Endodermal cell (in vitro differentiated cells): Measurements from ENCODE around the gene NCOR1. TPM values are rescaled to one million over a fixed set of nuclear protein-coding genes. Genes with fewer than 3 reads are reported as not detected.

ENCODE experiments used
- DNase-seq: peaks from one replicate; pipeline ENCODE4 v3.0.0-alpha.2; 2017
- H3K27ac ChIP-seq: 2 replicates; pipeline ENCODE4 v1.5.1; 2013; ENCODE audit warnings: mild to moderate bottlenecking, low read depth, low read length, moderate library complexity
- H3K27me3 ChIP-seq: 2 replicates; pipeline ENCODE4 v1.6.1; 2013; ENCODE audit warnings: mild to moderate bottlenecking, low read length, moderate library complexity; ENCODE audit not compliant: insufficient read depth, control insufficient read depth, poor library complexity, severe bottlenecking
- H3K36me3 ChIP-seq: 2 replicates; pipeline ENCODE4 v1.7.0; 2013; ENCODE audit warnings: mild to moderate bottlenecking, low read length, moderate library complexity; ENCODE audit not compliant: control insufficient read depth, insufficient read depth
- H3K4me1 ChIP-seq: one replicate; pipeline ENCODE4 v1.7.0; 2013; ENCODE audit warnings: low read length; ENCODE audit not compliant: control insufficient read depth, insufficient read depth
- H3K4me3 ChIP-seq: 2 replicates; pipeline ENCODE4 v1.5.1; 2013; ENCODE audit warnings: mild to moderate bottlenecking, low read length, moderate library complexity
- H3K9ac ChIP-seq: 2 replicates; pipeline ENCODE4 v1.6.1; 2013; ENCODE audit warnings: mild to moderate bottlenecking, low read length, moderate library complexity; ENCODE audit not compliant: poor library complexity, severe bottlenecking; ENCODE audit errors: extremely low read depth
- H3K9me3 ChIP-seq: 2 replicates; pipeline ENCODE4 v1.6.1; 2013; ENCODE audit warnings: mild to moderate bottlenecking, low read length, moderate library complexity; ENCODE audit not compliant: control insufficient read depth
- H3K27ac Mint-ChIP-seq: 2 replicates; pipeline ENCODE4 v1.8.0; 2020; ENCODE audit warnings: mixed read lengths
- H3K27me3 Mint-ChIP-seq: 2 replicates; pipeline ENCODE4 v1.8.0; 2021; ENCODE audit warnings: mild to moderate bottlenecking, mixed read lengths; ENCODE audit not compliant: insufficient read depth
- H3K36me3 Mint-ChIP-seq: 2 replicates; pipeline ENCODE4 v1.8.0; 2020; ENCODE audit warnings: low read depth, mixed read lengths
- H3K4me1 Mint-ChIP-seq: 2 replicates; pipeline ENCODE4 v1.8.0; 2020; ENCODE audit warnings: mixed read lengths
- H3K4me3 Mint-ChIP-seq: 2 replicates; pipeline ENCODE4 v1.8.0; 2020; ENCODE audit warnings: mild to moderate bottlenecking, moderate library complexity, mixed read lengths
- H3K9me3 Mint-ChIP-seq: 2 replicates; pipeline ENCODE4 v1.8.0; 2020; ENCODE audit warnings: mild to moderate bottlenecking, mixed read lengths
- WGBS, 2 experiments: methylation state at CpG; one replicate each; pipeline versions ENCODE4 v1.1.5 to v1.1.7; 2013; ENCODE audit warnings: missing lambda C conversion rate in 2 of 2, mixed read lengths in 1 of 2; ENCODE audit not compliant: insufficient coverage in 1 of 2, insufficient read length in 1 of 2; 5-methylcytosine and 5-hydroxymethylcytosine counted together
- total RNA-seq, 2 donors: library from RNA; stranded (reverse); fragmentation: NEBNext Ultra II Directional in 1 of 2; extraction: Animal tissue kit (Norgen Biotek cat#: 25700) in 1 of 2; gene quantifications; 2 replicates in 1 of 2; 3 replicates in 1 of 2; pipeline ENCODE4 v1.2.1, GENCODE V29; 2021
- TF ChIP-seq, protein P1 (sequence below): fragments of 200-600 bp; sonication (generic); conservative IDR thresholded peaks from 2 replicates; pipeline ENCODE4 v1.5.0; 2021; ENCODE audit warnings: antibody characterized with exemption, mild to moderate bottlenecking

NCOR1 gene
- total RNA-seq, 2 donors from 2014 or later, result 112 to 141 TPM

DNA sequence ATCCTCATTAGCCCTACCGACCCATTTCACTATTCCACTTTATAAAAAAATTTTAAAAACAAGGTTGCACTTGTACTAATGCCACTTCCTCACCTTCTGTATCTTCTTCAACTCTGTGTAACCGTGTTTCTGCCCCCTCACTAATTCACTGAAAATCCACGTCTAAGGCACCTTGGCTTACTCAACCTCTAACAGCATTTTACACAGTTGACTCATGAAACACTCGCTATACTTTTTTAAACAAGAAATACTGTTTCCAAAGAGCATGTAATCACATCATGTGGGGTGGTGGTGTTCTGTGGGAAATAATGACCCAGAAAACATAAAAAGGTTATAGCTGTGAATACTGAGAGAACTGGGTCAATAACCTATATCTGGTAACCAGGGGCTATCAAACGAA, 79.9 kb downstream of the NCOR1 start:
- Histone ChIP-seq H3K9me3 (no peaks in the 10 kb centered on the region), H3K9ac (no peak overlapping the region), H3K4me1 (no peaks in the 10 kb centered on the region), H3K27ac (no peak overlapping the region), H3K27me3 (no peaks in the 10 kb centered on the region), H3K36me3 (peaks cover 85% of the 10 kb centered on the region), H3K4me3 (no peak overlapping the region)
- TF ChIP-seq, protein P1, sequence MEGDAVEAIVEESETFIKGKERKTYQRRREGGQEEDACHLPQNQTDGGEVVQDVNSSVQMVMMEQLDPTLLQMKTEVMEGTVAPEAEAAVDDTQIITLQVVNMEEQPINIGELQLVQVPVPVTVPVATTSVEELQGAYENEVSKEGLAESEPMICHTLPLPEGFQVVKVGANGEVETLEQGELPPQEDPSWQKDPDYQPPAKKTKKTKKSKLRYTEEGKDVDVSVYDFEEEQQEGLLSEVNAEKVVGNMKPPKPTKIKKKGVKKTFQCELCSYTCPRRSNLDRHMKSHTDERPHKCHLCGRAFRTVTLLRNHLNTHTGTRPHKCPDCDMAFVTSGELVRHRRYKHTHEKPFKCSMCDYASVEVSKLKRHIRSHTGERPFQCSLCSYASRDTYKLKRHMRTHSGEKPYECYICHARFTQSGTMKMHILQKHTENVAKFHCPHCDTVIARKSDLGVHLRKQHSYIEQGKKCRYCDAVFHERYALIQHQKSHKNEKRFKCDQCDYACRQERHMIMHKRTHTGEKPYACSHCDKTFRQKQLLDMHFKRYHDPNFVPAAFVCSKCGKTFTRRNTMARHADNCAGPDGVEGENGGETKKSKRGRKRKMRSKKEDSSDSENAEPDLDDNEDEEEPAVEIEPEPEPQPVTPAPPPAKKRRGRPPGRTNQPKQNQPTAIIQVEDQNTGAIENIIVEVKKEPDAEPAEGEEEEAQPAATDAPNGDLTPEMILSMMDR, result no peak
- DNase-seq, result no peak
- Mint-ChIP-seq H3K4me3 (no peak overlapping the region), H3K27ac (no peak overlapping the region), H3K36me3 (peaks cover 52% of the 10 kb centered on the region), H3K9me3 (no peaks in the 10 kb centered on the region), H3K4me1 (no peaks in the 10 kb centered on the region), H3K27me3 (no peaks in the 10 kb centered on the region)
- WGBS, 2 experiments, result 94 to 100% methylated on average over 3 to 5 of the region's 5 CpGs

DNA sequence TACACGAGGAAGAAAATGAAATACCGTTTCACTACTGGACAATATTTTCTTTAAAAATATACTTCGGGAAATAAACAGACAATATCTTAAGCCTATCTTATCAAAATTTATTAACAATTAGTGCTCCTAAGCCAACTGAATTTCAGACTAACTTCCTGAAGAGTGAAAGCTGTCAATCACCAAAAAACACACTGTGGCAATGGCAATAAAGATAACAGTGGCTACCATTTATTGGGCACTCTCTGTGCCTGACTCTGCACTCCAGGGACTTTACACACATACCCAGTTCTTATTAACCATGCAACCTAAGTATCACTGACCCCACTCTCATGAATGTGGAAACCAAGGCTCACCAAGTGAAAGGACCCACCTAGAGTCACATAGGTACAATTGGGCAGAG, 83.7 kb downstream of the NCOR1 start:
- no peaks in the 10 kb centered on the region for H3K27me3 Mint-ChIP-seq
- no peak overlapping the region for H3K9ac ChIP-seq
- WGBS, 2 experiments, result 98 to 100% methylated on average over 1 to 3 of the region's 3 CpGs
- no peaks in the 10 kb centered on the region for H3K4me1 Mint-ChIP-seq
- no peak overlapping the region for H3K27ac ChIP-seq
- DNase-seq, result no peak
- no peaks in the 10 kb centered on the region for H3K9me3 Mint-ChIP-seq
- no peaks in the 10 kb centered on the region for H3K9me3 ChIP-seq
- peaks cover 59% of the 10 kb centered on the region for H3K36me3 ChIP-seq
- H3K36me3 Mint-ChIP-seq, result peaks cover 38% of the 10 kb centered on the region
- H3K4me3 ChIP-seq, result no peak overlapping the region
- no peaks in the 10 kb centered on the region for H3K4me1 ChIP-seq
- H3K4me3 Mint-ChIP-seq, result no peak overlapping the region
- no peak overlapping the region for H3K27ac Mint-ChIP-seq
- TF ChIP-seq, protein P1, result no peak
- no peaks in the 10 kb centered on the region for H3K27me3 ChIP-seq

DNA sequence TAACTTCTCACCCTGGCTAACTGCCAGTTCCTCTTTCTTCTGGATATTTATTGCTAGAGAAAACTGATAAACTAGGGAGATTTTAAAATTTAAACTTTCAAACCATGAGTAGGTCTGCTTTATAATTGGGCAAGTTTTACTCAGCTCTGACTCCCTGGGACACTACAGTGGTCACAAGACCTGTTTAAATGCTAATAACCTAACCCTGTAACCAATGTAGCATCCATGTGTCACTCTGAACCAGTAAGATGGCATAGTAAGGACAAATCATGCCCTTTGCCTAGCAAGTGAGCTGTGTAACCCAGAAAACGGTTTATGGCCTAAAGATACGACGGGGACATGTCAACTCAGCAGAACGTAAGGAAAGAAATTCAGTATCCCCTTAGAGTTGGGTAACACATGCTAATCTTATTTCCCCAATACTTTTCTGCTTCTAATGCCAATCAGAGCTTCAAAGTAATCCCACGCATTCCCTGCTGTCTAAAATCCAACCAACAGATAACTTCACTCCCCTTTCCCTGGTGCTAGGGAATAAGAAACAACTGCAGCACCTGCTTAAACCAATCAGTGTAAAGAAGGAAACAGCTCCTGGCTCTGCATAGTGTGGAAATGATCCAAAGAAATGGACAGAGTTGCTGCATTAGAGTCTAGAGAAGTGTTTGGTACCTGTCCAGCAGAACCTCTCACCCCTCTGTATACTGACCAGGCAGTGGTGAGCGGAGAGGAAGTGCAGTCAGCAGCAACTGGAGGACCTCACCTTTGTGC, 85.7 kb downstream of the NCOR1 start:
- Histone ChIP-seq H3K4me1 (no peaks in the 10 kb centered on the region), H3K9ac (no peak overlapping the region), H3K9me3 (no peaks in the 10 kb centered on the region), H3K27me3 (no peaks in the 10 kb centered on the region), H3K36me3 (peaks cover 59% of the 10 kb centered on the region), H3K27ac (no peak overlapping the region), H3K4me3 (no peak overlapping the region)
- TF ChIP-seq, protein P1, result no peak
- peak overlapping the region; percentile 9 for H3K27ac Mint-ChIP-seq
- H3K36me3 Mint-ChIP-seq, result peaks cover 33% of the 10 kb centered on the region
- DNase-seq, result no peak
- no peak overlapping the region for H3K4me3 Mint-ChIP-seq
- WGBS, 2 experiments, result 94 to 97% methylated on average over 4 to 6 of the region's 6 CpGs
- H3K27me3 Mint-ChIP-seq, result no peaks in the 10 kb centered on the region
- no peaks in the 10 kb centered on the region for H3K4me1 Mint-ChIP-seq
- H3K9me3 Mint-ChIP-seq, result no peaks in the 10 kb centered on the region
